ENCODE data around the gene DCLK3.
A peak's percentile ranks its signal among the peaks of the same experiment; 100 is the strongest.

Gene DCLK3

DNA sequence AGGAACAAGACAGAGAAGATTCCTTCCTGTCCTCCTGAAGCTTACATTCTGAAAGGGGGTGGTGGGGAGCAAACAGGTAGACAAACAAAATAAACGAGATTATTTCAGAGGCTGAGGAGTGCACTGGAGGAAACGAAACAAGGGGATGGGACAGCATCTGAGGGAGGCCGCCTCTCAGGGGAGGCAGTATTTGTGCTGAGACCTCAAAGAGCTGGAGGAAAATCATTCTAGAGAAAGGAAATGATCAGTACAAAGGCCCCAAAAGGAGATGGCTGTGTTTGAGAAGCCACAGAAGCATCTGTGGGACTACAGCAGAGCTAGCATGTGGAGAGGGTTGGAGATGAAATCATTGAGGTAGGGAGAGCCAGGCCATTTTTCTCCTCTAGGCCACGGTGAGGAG, 55.1 kb downstream of the DCLK3 start:
- DNase-seq, result no peak

DNA sequence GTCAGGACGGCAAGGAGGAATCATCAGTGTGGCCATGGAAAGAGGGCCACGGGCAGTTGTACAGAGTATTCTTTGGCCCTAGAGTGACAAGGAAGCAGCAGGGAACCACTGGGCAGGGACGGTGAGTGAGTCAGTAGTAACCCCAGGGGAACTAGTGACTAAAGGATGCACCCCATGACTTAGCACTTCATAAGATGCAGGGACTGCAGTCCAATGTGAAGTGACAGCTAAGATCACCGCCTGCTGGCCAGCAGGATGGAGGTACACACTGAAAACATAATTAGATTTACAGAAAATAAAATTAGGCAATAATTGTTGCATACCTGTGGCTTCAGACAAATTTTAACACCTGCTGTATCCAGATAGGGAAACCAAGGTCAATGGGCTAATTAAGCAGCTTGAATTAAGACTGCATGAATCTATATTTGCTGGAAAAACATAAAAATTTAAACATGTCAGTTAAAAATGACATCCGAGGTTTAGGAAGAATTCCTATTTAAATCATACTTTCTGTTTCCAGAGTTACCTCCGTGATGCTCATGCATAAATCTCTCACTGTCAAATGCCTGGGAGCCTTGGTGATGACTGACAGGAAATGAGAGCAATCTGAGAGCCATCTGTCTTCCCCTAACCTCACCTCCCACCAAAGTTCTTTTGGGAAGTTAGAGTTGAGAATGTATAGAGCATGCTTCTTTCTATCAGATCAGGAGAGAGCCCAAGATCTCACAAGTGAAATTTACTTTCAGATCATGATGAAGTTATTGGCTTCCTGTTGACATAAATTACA, 56.5 kb downstream of the DCLK3 start:
- DNase-seq, result no peak

DNA sequence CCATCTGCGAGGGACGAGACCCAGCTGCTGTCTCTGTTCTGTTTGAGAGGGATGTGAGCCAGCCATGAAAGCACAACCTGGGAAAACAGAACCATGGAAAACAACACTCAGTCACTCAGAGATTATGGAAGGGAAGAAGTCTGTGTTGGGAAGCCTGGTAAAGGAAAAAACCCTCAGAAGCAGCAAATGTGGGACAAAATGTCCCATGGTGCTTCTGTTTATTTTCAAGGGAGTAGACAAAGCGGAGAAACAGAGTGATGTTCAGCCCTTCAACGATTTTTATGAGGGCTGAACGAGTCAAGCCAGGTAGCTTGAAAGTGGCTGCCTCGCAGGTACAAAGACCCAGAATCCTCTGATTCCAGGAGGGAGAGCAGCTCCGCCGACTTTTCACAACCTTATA, 59.3 kb downstream of the DCLK3 start:
- no peak for DNase-seq

DNA sequence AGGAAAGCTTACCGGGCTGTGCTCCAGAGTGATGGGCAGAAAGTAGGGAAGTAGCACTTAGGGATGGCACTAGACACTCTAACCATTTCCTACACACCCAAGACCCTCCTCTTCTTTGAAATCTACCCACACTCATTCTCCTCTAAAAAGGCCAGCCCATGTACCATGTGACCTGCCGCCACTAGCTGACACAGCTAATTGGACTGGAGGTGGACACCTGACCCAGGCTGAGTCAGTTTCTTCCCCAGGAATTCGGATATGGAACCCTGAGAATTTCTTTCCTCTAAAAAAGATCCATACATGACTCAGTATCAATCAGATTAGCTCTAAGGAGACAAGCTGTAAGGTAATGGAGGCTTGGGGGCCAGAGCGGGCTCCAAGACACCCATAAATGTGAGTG, 60.1 kb downstream of the DCLK3 start:
- no peak for DNase-seq

DNA sequence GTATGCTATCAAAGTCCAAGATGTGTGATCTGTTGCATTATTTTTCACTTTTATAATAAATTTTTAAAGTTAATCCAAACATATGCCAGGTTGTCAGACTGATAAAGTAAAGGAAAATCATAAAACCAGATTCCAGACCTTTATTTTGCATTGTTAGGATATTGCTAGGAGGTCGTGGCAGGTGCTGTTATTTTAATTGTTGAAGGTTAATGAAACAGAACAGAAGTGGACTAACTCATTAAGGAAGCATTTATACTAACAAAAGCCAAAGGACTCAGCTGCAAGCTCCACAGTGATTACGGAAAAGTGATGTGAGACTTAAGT, 63.1 kb downstream of the DCLK3 start:
- DNase-seq, result no peak

DNA sequence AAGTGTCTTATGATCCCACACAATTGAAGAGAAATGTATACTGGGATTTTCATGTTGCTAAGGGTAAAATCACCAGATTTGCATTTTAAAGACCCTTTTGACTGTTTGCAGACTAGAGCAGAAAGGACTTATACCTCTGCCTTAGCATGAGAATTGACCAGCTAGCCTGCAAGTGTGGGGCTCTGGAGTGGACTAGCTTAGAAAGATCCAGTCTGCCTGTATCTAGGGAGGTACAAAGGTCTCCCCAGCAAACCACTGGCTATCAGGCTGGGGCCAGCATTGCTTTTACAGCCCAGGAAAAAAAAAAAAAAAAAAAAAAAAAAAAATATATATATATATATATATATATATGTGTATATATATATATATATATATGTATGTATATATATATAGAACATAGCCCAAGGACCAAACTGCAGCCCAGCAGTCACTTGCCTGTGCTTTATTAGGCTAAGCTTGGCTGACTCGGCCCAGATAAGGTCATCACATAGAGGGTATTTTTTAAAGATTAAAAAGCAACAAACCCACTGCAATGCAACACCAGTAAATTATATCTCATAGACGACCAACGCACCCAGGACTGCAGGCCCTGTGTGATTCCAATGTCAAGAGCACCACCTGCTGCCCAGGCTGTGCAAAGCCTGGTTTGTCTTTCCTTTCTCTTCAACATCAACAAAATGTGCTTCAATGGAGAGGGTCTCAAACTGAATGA, 63.7 kb downstream of the DCLK3 start:
- DNase-seq, result peak in 1 of 5 experiments; percentile 39

DNA sequence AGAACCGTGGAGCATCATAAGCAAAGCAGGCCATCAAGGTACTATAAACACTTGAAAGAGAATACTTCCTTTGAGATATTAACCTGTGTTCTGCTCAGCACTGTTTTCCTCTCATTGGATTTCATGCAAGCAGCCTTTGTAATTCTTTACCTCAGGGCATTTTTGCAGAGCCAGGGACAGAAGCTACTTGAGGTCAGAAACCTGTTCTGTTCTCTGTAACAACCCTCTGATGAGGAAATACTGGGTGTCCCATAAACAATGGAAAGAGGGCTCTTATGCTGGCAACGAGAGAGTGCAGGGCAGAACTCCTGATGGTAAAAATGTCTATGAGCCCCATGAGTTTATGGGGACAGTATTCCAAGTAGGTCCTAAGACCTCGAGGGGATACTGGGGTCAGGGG, 66.0 kb downstream of the DCLK3 start:
- DNase-seq, result no peak

DNA sequence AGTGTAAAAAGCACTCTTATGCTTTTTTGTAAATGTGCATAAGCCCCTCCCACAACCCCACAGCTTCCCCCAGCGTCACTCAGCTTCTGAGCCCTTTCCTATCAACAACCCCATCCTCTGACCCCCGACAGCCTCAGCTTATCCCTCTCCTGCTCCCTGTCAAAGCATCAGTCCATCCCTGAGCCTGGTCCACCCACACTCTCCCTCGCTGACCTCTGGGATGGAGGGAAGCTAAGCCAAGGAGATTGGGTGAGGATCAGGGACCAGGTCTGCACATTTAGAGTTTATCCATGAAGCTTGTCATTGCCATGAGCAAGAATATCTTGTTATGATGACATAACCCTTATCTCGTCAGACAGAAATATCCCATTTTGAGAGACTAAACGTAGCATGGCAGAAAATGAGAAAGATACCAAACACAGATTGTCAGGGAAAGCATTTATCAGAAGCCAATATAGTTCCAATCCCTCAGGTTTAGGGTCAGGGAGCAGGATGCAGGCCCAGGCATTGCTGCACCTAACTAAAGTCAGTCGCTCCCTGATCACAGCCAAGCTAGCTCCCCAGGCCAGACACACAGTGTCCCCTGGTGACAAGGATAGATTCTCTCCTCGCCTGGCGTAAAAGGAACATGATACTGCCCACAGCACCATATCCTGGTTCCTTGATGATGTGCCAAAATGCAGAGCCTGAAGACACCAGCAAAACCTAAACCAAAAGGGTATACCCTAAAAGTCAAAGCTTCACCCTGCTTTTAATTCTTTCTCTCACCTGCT, 66.9 kb downstream of the DCLK3 start:
- DNase-seq, result no peak

DNA sequence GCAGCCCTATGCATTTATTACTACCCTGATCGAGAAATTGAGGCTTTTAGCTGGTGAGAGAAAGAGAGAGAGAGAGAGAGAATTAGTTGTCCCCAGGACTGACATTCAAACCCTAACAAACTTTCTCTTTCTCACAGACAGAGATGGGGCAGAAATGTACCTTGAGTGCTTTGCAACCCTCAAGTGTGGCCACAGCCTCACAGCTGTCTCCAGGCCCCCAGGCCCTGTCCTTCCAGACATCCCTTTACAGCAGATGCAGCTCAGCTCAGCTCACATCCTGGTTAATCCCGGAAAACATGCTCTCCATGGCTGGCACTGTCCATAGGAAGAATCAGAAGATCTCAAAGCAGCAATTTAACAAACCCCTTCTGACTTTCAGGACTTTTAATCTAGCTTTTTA, 67.6 kb downstream of the DCLK3 start:
- DNase-seq, result no peak

DNA sequence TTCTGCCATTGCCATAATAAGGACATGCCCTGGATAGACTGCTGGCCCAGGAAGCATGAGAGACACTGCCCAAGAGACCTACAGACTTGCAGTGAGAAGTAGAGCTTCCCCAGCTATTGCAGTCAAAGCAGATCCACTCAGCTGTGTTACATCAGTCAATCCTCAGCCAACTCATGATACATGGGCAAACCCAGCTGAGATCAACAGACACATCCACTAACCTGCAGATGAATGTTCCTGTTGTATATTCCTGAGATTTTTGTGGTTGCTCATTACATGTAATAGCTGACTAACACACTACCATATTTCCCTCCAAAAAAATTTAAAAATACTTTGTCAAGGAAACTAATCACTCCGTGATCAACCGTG, 68.6 kb downstream of the DCLK3 start:
- DNase-seq, result no peak

DNA sequence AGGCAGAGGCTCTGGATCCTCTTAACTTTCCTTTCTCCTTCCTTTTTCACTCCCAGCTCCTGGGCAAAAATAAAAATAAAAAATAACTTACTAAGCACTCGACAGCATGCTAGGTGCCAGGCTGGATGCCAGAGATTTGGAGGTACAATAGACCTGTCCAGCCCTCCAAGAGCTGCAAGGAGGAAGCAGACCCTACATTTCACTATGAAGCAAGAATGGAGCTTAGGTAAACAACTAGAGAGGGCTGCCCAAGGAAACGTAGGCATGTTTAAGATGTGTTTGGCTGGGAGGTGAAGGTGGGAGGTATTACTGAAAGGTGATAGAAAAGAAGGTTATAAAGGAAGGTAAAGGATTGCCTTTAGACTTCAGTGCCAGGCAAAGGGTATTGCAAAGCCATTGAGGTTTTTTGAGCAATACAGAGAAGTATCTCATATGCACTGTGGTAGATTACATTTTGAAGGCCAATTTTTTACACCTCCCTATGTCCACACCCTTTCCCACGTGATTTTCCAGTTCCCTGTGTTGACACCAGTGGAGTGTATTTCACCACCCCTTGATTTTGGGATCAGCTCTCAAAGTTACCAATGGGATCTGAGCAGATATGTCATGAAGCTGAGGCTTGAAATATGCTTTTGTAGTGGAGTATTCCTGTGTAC, 69.1 kb downstream of the DCLK3 start:
- DNase-seq, result no peak

DNA sequence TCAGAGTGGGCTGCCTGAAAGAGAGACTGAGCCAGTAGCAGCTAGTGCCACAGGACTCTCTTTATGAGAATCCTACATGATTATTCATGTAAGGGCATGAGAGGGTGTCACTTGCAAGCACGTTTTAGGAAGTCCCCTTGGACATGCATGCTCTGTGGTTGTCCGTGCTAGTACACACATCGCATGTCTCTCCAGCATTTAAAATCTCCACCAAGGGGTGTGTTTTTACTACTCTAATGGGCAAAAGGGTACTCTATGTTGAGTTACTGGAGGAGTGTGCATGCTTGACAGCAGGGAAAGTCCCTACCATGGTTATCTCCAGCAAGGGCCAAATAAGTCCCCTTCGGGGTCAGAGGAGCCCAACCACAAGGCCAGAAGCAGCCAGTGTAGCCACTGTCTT, 70.7 kb downstream of the DCLK3 start:
- DNase-seq, result no peak

DNA sequence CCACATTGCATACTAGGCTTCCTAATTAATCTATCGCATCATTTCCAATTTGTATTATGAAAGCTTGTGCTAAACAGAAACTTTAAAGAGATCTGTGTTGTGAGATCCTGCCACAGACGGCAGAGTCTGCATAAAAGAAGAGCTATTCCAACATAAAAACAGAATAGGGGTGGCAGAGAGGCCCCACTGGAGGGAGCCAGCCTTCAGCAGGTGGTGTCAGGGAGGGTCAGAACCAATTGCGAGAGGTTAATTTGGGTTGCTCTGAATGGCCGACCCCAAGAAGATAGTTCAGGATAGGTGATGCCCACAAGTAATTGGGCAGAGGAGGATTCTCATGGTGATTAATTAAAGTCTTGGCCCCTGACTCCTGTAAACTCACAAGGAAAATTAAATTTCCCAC, 74.8 kb downstream of the DCLK3 start:
- DNase-seq, result no peak

DNA sequence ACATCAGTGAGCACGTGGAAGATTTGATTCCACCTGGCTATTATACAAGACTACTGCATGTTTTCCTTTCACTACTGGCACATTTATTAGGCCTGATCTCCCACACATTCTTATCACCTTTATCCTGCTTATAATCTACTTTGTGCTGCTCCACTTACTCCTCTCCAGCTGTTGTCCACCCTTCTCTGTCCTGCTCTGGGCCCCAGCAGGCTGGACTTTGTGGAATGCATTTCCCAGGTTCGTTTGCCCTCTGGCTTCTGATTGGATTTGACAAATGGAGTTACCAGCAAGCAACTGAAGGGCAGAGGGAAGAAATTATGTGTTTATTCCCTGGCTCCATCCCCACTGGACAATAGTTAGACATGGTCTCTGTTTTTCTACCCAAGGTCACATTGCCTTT, 75.5 kb downstream of the DCLK3 start:
- no peak for DNase-seq

DNA sequence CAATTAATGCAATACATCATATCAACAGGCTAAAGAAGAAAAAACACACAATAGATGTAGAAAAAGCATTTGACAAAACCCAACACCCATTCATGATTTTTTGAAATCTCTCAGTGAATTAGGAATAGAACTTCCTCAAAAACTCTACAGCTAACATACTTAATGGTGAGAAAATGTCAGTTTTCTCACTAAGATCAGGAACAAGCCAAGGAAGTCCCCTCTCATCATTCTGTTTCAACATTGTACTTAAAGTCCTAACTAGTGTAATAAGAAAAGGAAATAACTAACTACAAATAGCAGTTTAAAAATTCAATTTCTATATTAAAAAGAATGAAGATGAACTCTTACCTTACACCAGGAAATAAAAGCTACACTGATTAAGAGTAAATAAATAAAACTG, 77.8 kb downstream of the DCLK3 start:
- DNase-seq, result no peak

DNA sequence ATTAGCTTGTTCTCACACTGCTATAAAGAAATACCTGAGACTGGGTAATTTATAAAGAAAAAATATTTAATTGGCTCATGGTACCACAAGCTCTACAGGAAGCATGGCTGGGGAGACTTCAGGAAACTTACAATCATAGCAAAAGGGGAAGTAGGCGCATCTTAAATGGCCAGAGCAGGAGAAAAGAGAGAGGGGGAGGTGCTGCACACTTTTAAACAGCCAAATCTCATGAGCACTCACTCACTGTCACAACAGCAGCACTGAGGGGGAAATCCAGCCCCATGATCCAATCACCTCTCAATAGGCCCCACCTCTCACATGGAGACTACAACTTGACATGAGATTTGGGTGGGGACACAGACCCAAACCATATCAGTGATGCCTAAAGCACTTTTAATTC, 82.5 kb downstream of the DCLK3 start:
- DNase-seq, result no peak

DNA sequence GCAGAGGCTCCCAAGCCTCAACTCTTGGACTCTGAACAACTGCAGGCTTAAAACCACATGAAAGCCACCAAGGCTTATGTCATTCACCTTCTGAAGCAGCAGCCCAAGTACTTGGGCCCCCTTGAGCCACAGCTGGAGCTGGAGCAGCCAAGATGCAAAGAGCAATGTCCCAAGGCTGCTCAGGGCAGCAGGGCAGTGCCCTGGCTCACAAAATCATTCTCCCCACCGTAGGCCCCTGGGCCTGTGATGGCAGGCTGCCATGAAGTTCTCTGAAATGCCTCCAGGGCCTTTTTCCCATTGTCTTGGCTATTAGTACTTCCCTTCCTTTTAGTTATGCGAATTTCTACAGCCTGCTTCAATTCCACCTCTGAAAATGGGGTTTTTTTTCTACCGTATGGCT, 83.4 kb downstream of the DCLK3 start:
- DNase-seq, result no peak

DNA sequence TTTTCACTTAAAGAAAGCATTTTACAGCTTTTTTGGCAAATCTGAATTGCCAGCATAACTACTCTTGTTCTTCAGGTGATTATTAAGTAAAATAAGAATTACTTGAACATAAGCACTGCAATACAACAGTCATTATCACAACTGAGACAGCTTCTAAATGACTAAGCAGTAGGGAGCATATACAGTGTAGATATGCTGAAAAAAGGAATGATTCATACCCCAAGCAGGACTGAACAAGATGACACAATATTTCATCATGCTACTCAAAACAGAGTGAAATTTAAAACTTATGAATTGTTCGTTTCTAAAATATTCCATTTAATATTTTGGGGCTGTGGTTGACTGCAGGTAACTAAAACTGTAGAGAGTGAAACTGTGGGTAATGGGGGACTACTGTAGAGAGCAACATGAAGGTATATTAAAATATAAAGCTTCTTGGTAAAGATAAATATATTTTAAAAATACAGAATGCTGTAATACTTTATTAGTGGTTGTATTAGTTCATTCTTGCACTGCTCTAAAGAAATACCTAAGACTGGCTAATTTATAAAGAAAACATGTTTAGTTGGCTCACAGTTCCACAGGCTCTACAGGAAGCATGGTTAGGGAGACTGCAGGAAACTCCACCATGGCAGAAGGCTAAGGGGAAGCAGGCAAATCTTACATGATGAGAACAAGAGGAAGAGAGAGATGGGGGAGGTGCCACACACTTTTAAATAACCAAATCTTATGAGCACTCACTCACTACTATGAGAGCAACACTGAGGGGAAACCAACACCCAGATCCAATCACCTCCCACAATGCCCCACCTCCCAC, 84.8 kb downstream of the DCLK3 start:
- no peak for DNase-seq

DNA sequence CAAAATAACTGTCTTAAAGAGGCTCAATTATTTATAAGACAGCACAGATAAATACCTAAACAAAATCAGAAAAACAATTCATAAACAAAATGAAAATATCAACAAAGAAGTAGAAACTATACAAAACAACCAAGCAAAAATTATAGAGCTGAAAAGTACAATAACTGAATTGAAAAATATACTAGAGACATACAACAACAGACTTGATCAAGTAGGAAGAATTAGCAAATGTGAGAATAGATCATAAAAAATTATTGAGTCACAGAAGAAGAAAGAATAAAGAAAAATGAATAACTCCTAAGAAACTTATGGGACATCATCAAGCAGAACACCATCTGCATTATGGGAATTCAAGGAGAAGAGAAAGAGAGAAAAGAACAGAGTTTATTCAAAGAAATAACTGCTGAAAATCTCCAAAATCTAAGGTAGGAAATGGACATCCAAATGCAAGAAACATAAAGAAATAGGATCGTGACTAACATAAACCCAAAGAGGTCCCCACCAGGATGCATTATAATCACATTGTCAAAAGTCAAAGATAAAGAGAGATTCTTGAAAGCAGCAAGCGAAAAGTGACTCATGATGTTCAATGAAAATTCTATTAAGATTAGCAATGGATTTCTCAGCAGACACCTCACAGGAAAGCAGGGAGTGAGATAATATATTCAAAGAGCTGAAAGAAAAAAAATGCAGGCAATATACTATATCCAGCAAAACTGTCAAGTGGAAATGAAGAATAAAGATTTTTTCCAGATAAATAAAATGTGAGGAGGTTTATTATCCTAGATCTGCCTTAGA, 85.9 kb downstream of the DCLK3 start:
- no peak for DNase-seq

DNA sequence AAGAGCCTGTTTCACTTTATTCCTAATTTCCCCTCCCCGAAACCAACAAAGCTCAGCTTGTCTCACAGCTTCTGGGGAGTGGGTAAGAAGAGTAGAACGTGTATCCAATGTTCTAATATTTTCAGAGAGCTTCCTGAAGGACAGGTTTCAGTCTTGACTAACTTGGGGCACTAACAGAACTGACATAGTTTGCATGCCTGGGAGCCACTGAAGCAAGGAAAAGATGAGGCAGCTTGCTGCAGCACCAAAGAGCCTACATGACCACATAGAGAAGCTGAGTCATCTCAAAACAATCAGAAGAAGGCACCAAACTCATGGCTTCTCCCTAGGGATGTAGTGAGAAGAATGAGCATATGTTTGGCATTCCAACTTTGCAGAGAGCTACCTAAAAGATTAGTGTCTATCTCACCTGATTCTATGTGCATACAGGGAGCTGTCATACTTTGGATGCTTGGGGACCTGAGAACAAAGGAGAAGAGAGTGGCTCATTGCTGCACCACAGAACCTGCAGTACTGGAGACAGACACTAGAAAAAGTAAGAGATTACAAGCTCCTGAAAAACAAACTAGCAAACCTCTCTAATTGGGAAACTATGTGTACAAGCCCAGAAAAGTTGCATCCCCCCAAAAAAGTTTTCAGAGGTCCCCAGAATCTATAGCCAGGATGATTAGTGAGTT, 86.9 kb downstream of the DCLK3 start:
- no peak for DNase-seq

DNA sequence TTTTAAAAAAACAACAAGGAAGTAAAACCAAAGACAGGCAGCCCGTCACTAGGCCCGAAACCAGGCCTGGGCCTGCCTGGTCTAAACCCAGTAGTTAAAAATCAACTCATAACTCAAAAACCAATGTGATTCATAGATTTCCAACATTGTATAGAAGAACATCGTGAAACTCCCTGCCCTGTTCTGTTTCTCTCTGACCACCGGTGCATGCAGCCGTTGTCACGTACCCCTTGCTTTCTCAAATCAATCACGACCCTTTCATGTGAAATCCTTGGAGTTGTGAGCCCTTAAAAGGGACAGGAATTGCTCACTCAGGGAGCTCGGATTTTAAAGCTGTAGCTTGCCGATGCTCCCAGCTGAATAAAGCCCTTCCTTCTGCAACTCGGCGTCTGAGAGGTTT, 89.5 kb downstream of the DCLK3 start:
- DNase-seq, result no peak

Data from T-helper 2 cell (primary cell).